ENCODE results near the gene PTPRT.

GRCh38 chr20:43176726-43177125 is 13.0 kb downstream of the PTPRT start:
- TF ChIP-seq CTCF (IDR thresholded peaks at IDR 0.05) (no peak), POLR2A (IDR thresholded peaks at IDR 0.05) (no peak)
